HG03565 (cell line): ENCODE measurements around the gene THAP10.
"Not testable (repeated sequence)": the region's sequence is repeated elsewhere in the genome, so short reads cannot be mapped to it uniquely, and the experiment has no call there.

Experiments
- ATAC-seq: cut with Tn5 transposase; IDR thresholded peaks from one replicate; pipeline ENCODE4 v1.9.1; 2021; ENCODE audit warnings: mild to moderate bottlenecking, moderate library complexity; ENCODE audit not compliant: unreplicated experiment

The THAP10 gene

GRCh38 chr15:70892002-70892911 lies at the start of gene THAP10, which contains the start of gene LRRC49:
THAP10 (minus strand) TSS chr15:70892433; CDS start chr15:70892272, 161 bp downstream.
LRRC49 (plus strand) TSS chr15:70892826; CDS start chr15:70892895, 69 bp downstream.
- ATAC-seq, result peak; percentile 55

DNA sequence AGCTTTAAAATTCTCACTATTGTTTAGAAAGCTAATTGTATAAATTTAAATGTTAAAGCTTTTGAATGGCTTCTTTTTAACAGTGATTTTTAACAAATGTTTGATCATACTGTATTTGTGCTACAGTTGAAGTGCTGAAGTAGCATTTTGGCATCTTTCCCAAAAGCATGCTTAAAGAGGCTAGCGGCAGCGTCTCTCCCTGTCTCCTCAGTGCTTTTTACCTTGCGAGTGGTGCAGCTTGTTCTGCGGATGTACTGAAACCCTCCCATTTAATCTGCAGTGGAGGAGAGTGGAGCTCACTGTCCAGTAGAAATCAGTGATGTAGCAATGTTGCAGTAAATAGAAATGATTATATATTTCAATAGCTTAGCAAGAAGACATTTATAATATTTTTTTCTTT lies 44.1 kb upstream of the THAP10 start:
- no peak for ATAC-seq

DNA sequence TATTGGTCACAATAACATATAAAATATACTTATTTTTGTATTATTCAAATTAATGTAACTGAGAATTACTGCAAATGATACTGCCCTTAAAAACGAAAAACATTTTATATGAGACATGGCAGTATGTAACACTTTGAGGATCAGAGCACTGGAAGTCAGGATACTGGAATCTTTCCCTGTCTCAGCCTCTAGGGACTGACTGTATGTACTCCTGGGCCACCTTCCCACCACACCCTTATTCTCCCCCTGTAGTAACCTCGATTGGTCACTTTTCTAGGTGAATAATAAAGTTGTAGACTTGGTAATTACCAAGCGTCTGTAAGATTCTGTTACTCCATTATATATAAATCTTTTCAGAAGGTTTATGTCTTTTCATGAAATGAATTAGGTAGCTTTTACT lies 43.4 kb upstream of the THAP10 start:
- ATAC-seq, result no peak

- no peak for ATAC-seq
These were observed 41.2 kb upstream of the THAP10 start for GRCh38 chr15:70933411-70933810.

GRCh38 chr15:70932397-70932796 lies 40.2 kb upstream of the THAP10 start:
- ATAC-seq, result no peak

DNA sequence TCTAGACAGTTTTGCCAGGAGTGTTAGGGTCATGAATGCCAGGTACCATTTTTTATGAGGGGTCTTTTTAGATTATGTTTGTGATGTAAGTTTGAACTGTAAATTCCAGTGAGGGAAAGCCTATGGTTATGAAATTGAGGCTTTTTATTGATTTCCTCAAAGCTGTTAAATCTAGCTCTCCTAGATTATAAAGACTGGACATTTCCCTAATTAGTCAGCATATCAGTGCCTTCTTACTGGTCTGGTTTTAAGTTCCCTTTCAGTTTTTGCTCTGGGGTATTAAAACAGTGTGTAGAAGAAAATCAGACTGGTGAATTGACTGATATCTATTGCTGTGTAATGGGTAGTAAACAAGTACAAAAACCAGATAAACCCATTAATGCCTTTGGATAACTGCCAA lies 39.6 kb upstream of the THAP10 start:
- ATAC-seq, result no peak

- ATAC-seq, result not testable (repeated sequence)
These were observed 34.7 kb upstream of the THAP10 start for GRCh38 chr15:70926914-70927313.

DNA sequence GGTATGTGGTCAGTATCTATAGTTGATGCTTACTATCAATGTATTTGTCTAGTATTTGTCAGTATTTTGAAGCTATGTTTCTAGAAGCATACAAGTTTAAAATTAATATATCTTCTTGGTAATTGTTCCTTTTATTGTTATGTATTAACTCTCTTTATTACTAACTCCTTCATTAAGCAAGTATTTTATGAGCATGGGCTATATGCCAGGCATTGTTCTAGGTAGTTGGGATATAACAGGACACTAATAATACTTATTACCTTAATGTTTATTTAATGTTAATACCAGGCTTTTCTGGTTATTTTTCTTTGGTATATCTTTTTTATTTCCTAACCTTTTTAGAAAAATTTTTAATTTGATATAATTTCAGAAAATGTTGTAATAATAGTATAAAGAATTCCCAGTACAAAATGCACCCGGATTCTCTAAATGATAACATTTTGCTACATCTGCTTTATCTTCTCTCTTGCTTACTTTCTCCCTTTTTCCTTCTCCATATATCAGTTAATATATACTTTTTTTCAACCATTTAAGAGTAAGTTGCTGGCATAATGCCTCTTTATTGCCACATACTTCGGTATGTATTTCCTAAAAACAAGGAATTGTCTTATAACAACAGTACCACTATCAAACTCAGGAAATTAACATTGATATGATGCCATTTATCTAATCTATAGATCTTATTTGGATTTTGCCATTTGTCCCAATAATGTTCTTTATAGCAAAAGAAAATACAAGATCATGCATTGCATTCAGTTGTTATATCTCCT lies 31.3 kb upstream of the THAP10 start:
- no peak for ATAC-seq

DNA sequence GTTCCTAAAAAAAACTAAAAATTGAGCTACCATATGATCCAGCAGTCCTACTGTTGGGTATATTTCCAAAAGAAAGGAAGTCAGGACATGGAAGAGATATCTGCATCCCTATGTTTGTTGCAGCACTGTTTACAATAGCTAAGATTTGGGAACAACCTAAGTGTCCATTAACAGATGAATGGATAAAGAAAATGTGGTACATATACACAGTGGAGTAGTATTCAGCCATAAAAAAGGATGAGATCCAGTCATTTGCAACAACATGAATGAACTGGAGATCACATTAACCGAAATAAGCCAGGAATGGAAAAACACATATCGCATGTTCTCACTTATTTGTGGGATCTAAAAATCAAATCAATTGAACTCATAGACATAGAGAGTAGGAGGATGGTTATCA lies 29.9 kb upstream of the THAP10 start:
- ATAC-seq, result no peak

DNA sequence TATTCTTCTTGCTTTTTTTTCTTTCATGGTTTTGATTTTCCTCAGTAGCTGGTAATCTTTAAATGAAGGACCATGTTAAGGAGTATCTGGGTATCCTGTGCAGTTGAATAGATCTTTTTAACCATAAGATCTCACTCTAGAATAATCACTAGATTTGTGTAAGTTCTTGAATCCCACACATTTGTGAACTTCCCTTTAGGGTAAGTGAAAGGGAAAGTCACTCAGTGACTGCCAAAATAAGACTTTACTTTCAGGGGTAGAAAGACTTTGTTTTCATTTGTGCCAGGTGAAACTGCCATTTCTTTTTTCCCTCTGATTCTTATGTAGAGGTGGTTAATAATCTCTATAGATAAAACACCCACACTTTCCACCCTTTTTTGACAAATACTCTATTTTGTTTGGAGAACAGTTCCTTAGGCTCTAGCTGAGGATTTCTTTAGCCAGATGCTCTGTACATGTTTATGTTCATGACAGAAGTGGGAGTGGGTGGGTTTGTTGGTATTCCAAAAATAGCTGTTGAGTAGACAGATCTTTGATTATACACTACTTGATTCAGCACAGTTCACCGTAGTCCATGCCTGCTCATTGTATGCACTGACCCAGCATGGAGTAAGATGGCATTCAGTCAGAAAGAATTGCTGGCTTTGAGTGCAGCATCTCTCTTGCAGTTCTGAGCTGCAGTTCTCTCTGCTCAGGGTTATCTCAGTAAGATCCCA lies 28.9 kb upstream of the THAP10 start:
- no peak for ATAC-seq

GRCh38 chr15:70917955-70918354 lies 25.7 kb upstream of the THAP10 start:
- ATAC-seq, result no peak

DNA sequence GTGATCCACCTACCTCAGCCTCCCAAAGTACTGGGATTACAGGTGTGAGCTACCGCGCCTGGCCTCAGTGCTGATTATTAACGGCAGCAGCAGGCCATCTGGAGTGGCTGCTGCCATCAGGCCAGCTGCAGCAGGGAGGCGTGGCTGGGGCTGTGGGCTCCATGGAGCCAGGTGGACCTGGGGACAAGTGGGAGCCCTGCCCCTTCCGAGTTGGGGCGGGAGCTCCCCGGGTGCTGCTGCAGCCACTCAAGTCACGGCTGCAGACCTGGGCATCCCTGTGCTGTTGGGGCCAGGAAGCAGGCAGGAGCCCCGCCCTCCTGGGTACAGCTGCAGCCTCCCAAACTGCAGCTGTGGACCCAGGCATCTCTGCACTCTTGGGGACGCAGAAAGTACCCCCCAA lies 24.3 kb upstream of the THAP10 start:
- ATAC-seq, result no peak

GRCh38 chr15:70912187-70912586 lies 20.0 kb upstream of the THAP10 start:
- ATAC-seq, result no peak

GRCh38 chr15:70910958-70911357 lies 18.7 kb upstream of the THAP10 start:
- ATAC-seq, result no peak

DNA sequence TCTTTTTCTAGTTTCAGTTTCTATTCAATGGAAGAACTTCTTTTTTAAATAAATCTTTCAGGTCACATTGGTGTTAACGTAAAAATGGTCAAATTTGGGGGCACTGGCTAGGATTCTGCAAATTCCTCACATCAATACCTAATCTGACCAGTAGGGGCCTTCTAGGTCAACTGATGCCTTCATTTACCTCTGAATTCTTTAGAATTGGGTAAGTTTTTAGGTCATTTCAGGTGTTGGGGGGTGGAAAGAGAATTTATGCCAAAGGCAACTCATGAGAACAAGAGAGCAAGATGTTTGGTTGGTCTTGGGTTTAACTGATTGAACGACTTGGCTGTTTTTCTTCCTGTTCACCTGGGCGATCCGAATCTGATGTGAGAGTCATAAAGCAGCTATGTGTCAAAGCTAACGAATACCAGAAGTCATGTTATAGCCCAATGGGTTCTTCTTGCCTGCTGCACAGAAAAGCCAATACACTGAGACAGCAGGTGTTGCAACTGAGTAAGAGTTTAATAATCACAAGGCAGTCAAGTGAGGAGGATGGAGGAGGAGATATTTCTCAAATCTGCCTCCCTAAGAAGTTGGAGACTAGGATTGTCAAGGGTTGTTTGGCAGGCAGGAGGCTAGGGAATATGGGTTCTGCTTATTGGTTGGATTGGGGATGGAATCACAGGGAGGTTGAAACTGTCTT lies 15.7 kb upstream of the THAP10 start:
- no peak for ATAC-seq

DNA sequence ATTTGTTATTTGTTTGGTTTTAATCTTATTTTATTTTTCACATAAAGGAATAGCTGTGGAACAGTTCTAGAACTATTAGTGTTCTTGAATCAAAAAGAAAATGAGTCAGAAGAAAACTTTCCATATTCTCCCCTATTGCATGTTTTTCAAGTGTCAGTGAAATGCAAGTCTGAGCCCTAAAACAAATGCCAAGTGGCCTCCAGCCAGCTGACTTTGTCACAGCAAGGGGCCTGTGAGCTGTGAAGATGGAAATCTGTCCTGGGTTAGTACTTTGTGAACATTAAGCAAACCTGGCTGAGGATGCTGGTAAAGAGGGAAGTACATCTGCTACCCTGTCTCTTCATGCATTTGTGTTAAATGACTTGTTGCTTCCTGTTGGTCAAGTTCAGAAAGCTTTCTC lies 14.6 kb upstream of the THAP10 start:
- ATAC-seq, result no peak

DNA sequence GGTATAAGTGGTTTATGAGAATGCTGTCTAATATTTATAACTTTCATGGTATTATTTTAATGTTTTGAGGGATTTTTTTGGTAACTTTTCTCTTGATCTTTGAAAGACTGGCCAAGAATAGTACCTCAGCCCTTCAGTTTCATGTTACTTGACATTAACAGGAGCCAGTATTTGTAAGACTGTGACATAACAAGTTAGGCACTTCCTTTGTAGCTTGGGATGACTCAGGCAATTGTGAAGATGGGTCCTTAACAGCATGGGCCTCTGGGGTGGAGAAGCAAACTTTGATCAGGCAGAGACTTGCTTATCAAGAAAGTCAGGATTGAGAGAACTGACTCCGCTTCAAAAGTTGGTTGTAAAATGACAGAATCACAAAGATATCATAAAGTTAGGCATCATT lies 9.9 kb upstream of the THAP10 start:
- ATAC-seq, result no peak

DNA sequence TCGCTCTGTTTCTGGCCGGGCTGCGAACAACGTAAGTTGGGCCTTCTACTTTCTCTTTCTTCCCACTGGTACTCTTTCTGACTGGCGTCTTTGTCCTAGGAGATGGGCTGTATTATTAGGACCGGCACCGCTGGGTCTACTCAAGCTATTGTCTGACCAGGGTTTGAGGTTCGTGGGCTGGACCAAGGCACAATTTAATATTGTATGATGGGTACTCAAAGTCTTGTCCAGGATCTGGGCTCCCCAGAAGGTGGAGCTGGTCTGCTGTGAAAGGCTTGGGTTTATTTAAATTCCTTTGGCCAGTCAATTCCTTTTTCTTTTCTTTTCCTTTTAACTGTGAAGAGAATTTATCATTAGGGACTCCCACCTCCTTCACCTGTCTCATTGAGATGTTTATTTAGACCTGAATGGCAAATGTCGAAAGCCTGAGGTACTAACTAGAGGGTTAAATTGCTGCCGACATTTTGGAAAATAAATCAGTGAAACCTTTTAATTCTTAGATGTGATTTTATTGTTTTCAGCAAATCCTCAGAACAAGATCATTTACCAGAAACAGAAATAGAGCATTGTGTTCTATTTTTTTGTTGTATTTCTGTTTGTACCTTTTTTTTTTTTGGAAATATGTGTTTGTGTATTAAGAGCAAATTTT lies 803 bp upstream of the THAP10 start:
- ATAC-seq, result no peak

DNA sequence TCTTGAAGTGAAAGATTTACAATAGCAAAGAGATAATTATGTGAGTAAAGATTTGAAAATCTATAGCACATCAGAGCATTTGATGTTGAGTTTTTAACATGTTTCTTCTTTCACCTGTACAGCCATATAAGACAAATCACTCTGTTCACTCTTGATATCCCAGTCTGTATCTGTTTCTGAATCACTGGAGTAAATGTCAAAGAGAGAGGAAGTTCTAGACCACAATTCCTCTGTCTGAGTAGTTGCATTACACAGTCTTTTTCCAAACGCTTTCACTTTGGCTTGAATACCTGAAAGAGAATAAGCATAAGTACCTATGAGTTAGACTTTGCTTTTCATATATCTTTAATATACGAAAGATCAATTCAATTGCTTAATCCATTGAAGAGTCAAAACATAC lies 9.9 kb downstream of the THAP10 start:
- ATAC-seq, result no peak

- no peak for ATAC-seq
These were observed 11.5 kb downstream of the THAP10 start for GRCh38 chr15:70880781-70881180.
